K562 (cell line): ENCODE results near the gene MFSD6L. TPM values are rescaled to one million over a fixed set of nuclear protein-coding genes. Genes with fewer than 3 reads are reported as not detected.

Experiments
- ATAC-seq: fragments of 200-7000 bp; cut with Tn5 transposase; 3 replicates; pipeline ENCODE4 v1.9.1; 2020; ENCODE audit warnings: moderate library complexity
- BruUV-seq: library from RNA; stranded (reverse); fragments of 400-500 nt; replicated peaks from 2 replicates; lab custom pipeline; 2021; lab: Mats Ljungman, UMichigan
- CTCF ChIA-PET: fragments of 300-600 bp; formaldehyde crosslinking; extraction: SDS; loops from one replicate; lab custom pipeline; 2021; ENCODE audit warnings: low intra/inter-chr PET ratio; lab: Yijun Ruan, JAX
- POLR2A ChIA-PET: fragments of 300-600, 350-650 bp; sonication (Branson Sonifier 250); formaldehyde crosslinking; extraction: SDS; loops from one replicate; lab custom pipeline; 2021; ENCODE audit warnings: antibody characterized with exemption, inconsistent platforms; lab: Yijun Ruan, JAX
- DNase-seq, 4 experiments: peaks; one replicate each; pipeline versions ENCODE4 v3.0.0 to v3.0.0-alpha.2; 2011 to 2018; ENCODE audit warnings: low spot score in 3 of 4, mixed read lengths in 3 of 4; ENCODE audit errors: extremely low read depth in 1 of 4
- FAIRE-seq: peaks from 2 replicates; lab custom pipeline; 2011; peaks lifted over from hg19 to GRCh38; lab: Jason Lieb, UNC
- H2AFZ ChIP-seq: 2 replicates; pipeline ENCODE4 v1.6.0; 2011; ENCODE audit warnings: low read depth, low read length, control low read depth, inconsistent platforms
- H3K27ac ChIP-seq: fragments of 200-600 bp; 3 replicates; pipeline ENCODE4 v1.8.0; 2011; ENCODE audit warnings: low read depth, mild to moderate bottlenecking, control low read depth, inconsistent platforms, low read length, moderate library complexity, mixed read lengths; ENCODE audit errors: extremely low read depth
- H3K27me3 ChIP-seq, 2 experiments: fragments of 300-600 bp in 1 of 2; 2 replicates in 1 of 2; 3 replicates in 1 of 2; pipeline versions ENCODE4 v1.6.0 to v1.8.0; 2011; ENCODE audit warnings: inconsistent platforms in 2 of 2, low read length in 2 of 2, mild to moderate bottlenecking in 1 of 2, mixed read lengths in 1 of 2, moderate library complexity in 1 of 2; ENCODE audit not compliant: control insufficient read depth in 2 of 2, insufficient read depth in 2 of 2
- H3K36me3 ChIP-seq: fragments of 300-600 bp; 3 replicates; pipeline ENCODE4 v1.8.0; 2011; ENCODE audit warnings: mild to moderate bottlenecking, low read length, inconsistent platforms; ENCODE audit not compliant: control insufficient read depth, insufficient read depth
- H3K4me1 ChIP-seq, 2 experiments: fragments of 200-600 bp in 1 of 2; replicated peaks in 1 of 2; 2 replicates in 1 of 2; 3 replicates in 1 of 2; pipeline versions ENCODE4 v1.5.1 to v1.8.0; 2011; ENCODE audit warnings: inconsistent platforms in 2 of 2, low read length in 2 of 2, mild to moderate bottlenecking in 1 of 2, mixed read lengths in 1 of 2, moderate library complexity in 1 of 2; ENCODE audit not compliant: control insufficient read depth in 2 of 2, insufficient read depth in 2 of 2
- H3K4me2 ChIP-seq: 2 replicates; pipeline ENCODE4 v1.6.1; 2011; ENCODE audit warnings: low read length, control low read depth, inconsistent platforms, mixed read lengths; ENCODE audit not compliant: insufficient read depth
- H3K4me3 ChIP-seq: fragments of 200-600 bp; sonication (generic), shearing (Covaris generic); 2 replicates; pipeline ENCODE4 v1.5.1; 2016; ENCODE audit warnings: control low read depth, inconsistent platforms
- H3K79me2 ChIP-seq: fragments of 200-600 bp; 3 replicates; pipeline ENCODE4 v1.8.0; 2011; ENCODE audit warnings: low read length, inconsistent platforms; ENCODE audit not compliant: control insufficient read depth, insufficient read depth
- H3K9ac ChIP-seq, 2 experiments: 2 replicates each; pipeline versions ENCODE4 v1.6.0 to v1.6.1; 2011; ENCODE audit warnings: low read depth in 2 of 2, low read length in 2 of 2, control low read depth in 1 of 2, inconsistent platforms in 1 of 2, mild to moderate bottlenecking in 1 of 2, mixed read lengths in 1 of 2; ENCODE audit not compliant: insufficient read depth in 1 of 2
- H3K9me1 ChIP-seq: one replicate; pipeline ENCODE4 v1.6.0; 2011; ENCODE audit warnings: inconsistent platforms, mild to moderate bottlenecking, low read length, moderate library complexity; ENCODE audit not compliant: control insufficient read depth, insufficient read depth
- H3K9me3 ChIP-seq: replicated peaks from 2 replicates; pipeline ENCODE4 v1.5.1; 2011; ENCODE audit warnings: low read depth, low read length, inconsistent platforms; ENCODE audit not compliant: control insufficient read depth, insufficient read depth
- H4K20me1 ChIP-seq: replicated peaks from 2 replicates; pipeline ENCODE4 v1.6.1; 2011; ENCODE audit warnings: low read length, inconsistent platforms, mixed read lengths; ENCODE audit not compliant: control insufficient read depth, insufficient read depth
- BRF1 ChIP-seq: IDR thresholded peaks from 3 replicates; pipeline ENCODE4 v1.6.1; 2011; ENCODE audit warnings: borderline replicate concordance, mild to moderate bottlenecking; ENCODE audit not compliant: insufficient read length; ENCODE audit errors: extremely low read depth
- HNRNPK ChIP-seq: fragments of 200-400 bp; formaldehyde crosslinking; IDR thresholded peaks from one replicate; pipeline ENCODE4 v1.6.1; 2018; ENCODE audit warnings: mild to moderate bottlenecking, low read depth, low read length; ENCODE audit not compliant: poor library complexity, severe bottlenecking
- MLLT1 ChIP-seq, 2 experiments: fragments of 450-650 bp; IDR thresholded peaks; 2 replicates each; pipeline ENCODE4 v1.6.1; 2016
- SOX6 ChIP-seq: fragments of 450-650 bp; IDR thresholded peaks from 2 replicates; pipeline ENCODE4 v1.6.1; 2014; ENCODE audit warnings: mild to moderate bottlenecking
- U2AF1 ChIP-seq: fragments of 200-400 bp; formaldehyde crosslinking; optimal IDR thresholded peaks from 2 replicates; pipeline ENCODE3; 2017; ENCODE audit warnings: mild to moderate bottlenecking, low read depth, low read length, moderate library complexity
- XRCC4 ChIP-seq: IDR thresholded peaks from one replicate; pipeline ENCODE4 v1.6.1; 2011; ENCODE audit not compliant: insufficient read depth, insufficient read length; ENCODE audit errors: extremely low read depth
- ZFP91 ChIP-seq: sonication (generic); formaldehyde crosslinking; IDR thresholded peaks from 2 replicates; pipeline ENCODE4 v1.8.0; 2022; ENCODE audit warnings: mild to moderate bottlenecking, missing genetic modification reagents
- ZNF280B ChIP-seq: fragments of 250-450 bp; sonication (Bioruptor Pico); IDR thresholded peaks from 2 replicates; pipeline ENCODE4 v1.5.1; 2021; ENCODE audit warnings: mild to moderate bottlenecking
- ZNF324 ChIP-seq: fragments of 250-450 bp; sonication (Bioruptor Pico); IDR thresholded peaks from 2 replicates; pipeline ENCODE4 v1.4.0; 2020; ENCODE audit warnings: mild to moderate bottlenecking
- WGBS: fragments of 100-300 bp; shearing (Covaris generic); methylation state at CpG from one replicate; pipeline ENCODE4 v1.1.6; 2016; ENCODE audit warnings: low coverage, mixed read lengths; ENCODE audit not compliant: insufficient coverage; ENCODE audit errors: missing lambda C conversion rate; 5-methylcytosine and 5-hydroxymethylcytosine counted together
- in situ Hi-C: fragments of 300-500 bp; cut with MboI; formaldehyde crosslinking; loops from 4 replicates; pipeline ENCODE4 v1.15.0; 2018; ENCODE audit warnings: inconsistent platforms, mixed read lengths
- intact Hi-C: fragments of 100-400 bp; cut with micrococcal nuclease; formaldehyde crosslinking; loops from 2 replicates; pipeline ENCODE4 v1.14.2; 2022
- polyA plus RNA-seq, 8 experiments: library from polyadenylated mRNA; depleted of rRNA in 4 of 8; stranded (reverse) in 5 of 8; unstranded in 3 of 8; fragments of >200 nt; fragmentation: Nextera tagmentation in 2 of 8; fragmentation: Illumina TruSeq in 1 of 8; extraction: Ambion mirVana in 2 of 8; extraction: Trizol in 1 of 8; gene quantifications; 2 replicates each; pipeline versions ENCODE4 v1.2.1 to v1.2.3, GENCODE V29; 2011 to 2014; ENCODE audit warnings: inconsistent platforms in 1 of 8, missing spikeins in 1 of 8
- total RNA-seq, 7 experiments: library from RNA; depleted of rRNA in 6 of 7; stranded (reverse); fragments of >200 nt in 6 of 7; fragmentation: Illumina TruSeq in 2 of 7; extraction: Trizol in 2 of 7; gene quantifications; 2 replicates each; pipeline versions ENCODE4 v1.2.1 to v1.2.3, GENCODE V29; 2011 to 2021; ENCODE audit warnings: low replicate concordance in 1 of 7

Gene MFSD6L
- total and polyA plus RNA-seq, 9 of the 15 experiments (the other 6 are each of a cell fraction or from before 2014, with no cell fraction given) = not detected

GRCh38 chr17:8749616-8750015 lies 49.5 kb downstream of the MFSD6L start:
- Histone ChIP-seq H4K20me1 (no peaks in the 10 kb centered on the region), H2AFZ (no peak overlapping the region), H3K4me3 (no peak overlapping the region), H3K9ac (no peak overlapping the region), H3K36me3 (no peaks in the 10 kb centered on the region), H3K9me3 (0 out of 2 replicates have a peak, but pooled peaks cover 1% of the 10 kb centered on the region), H3K79me2 (no peaks in the 10 kb centered on the region), H3K9me1 (no peaks in the 10 kb centered on the region), H3K4me1 (peaks cover 0 to 4% of the 10 kb centered on the region in 2 experiments; a peak in 3 of 5 replicates), H3K27ac (no peak overlapping the region), H3K4me2 (no peak overlapping the region), H3K27me3 (peaks cover 4 to 13% of the 10 kb centered on the region in 2 experiments; a peak in 1 of 5 replicates)
- intact Hi-C loops (loop anchor here (10.0 kb wide), 3 partner anchors 145 to 335 kb away; no protein-coding TSS in a partner anchor), in situ Hi-C loops (loop anchor here (10.0 kb wide), 1 partner anchor 345 kb away; no protein-coding TSS in a partner anchor)
- TF ChIP-seq ZNF324 (CRISPR knock-in tag) (no peak), ZNF280B (CRISPR knock-in tag) (no peak), XRCC4 (no peak), U2AF1 (no peak), HNRNPK (no peak), BRF1 (no peak), SOX6 (no peak), ZFP91 (CRISPR knock-in tag) (no peak), MLLT1 (IDR thresholded peaks at IDR 0.05) (no peak)
- ATAC-seq = no peak
- POLR2A ChIA-PET = no interaction called here
- no TSS peak for BruUV-seq
- WGBS = 0% methylated on average over 3 of the region's 3 CpGs
- FAIRE-seq = no peak
- no peak for DNase-seq
- CTCF ChIA-PET = no interaction called here
